GM19452 (cell line): ENCODE data around the gene DCC.

Source experiments
- ATAC-seq: cut with Tn5 transposase; IDR thresholded peaks from one replicate; pipeline ENCODE4 v1.9.1; 2021; ENCODE audit not compliant: unreplicated experiment

The DCC gene

GRCh38 chr18:52489396-52490306 is 149.7 kb downstream of the DCC start:
- no peak for ATAC-seq

- ATAC-seq = no peak
These were observed 156.4 kb downstream of the DCC start for GRCh38 chr18:52496426-52496825.

GRCh38 chr18:52499016-52499415 is 159.0 kb downstream of the DCC start:
- ATAC-seq = no peak

- ATAC-seq = no peak
These were observed 159.6 kb downstream of the DCC start for GRCh38 chr18:52499644-52500043.

- ATAC-seq = no peak
These were observed 164.6 kb downstream of the DCC start for GRCh38 chr18:52504589-52504988.

GRCh38 chr18:52510139-52510538 is 170.1 kb downstream of the DCC start:
- no peak for ATAC-seq

- no peak for ATAC-seq
These were observed 178.1 kb downstream of the DCC start for GRCh38 chr18:52518086-52518485.

- no peak for ATAC-seq
These were observed 179.0 kb downstream of the DCC start for GRCh38 chr18:52519021-52519420.

GRCh38 chr18:52523566-52523965 is 183.6 kb downstream of the DCC start:
- no peak for ATAC-seq

- no peak for ATAC-seq
These were observed 191.8 kb downstream of the DCC start for GRCh38 chr18:52531836-52532235.

- ATAC-seq = no peak
These were observed 196.0 kb downstream of the DCC start for GRCh38 chr18:52536039-52536438.

GRCh38 chr18:52537261-52537660 is 197.3 kb downstream of the DCC start:
- ATAC-seq = no peak

- ATAC-seq = no peak
These were observed 201.1 kb downstream of the DCC start for GRCh38 chr18:52541056-52541455.

GRCh38 chr18:52544086-52544485 is 204.1 kb downstream of the DCC start:
- no peak for ATAC-seq

- no peak for ATAC-seq
These were observed 206.8 kb downstream of the DCC start for GRCh38 chr18:52546686-52547346.

- no peak for ATAC-seq
These were observed 213.4 kb downstream of the DCC start for GRCh38 chr18:52553441-52553840.

GRCh38 chr18:52554180-52554579 is 214.2 kb downstream of the DCC start:
- ATAC-seq = no peak

GRCh38 chr18:52567360-52567759 is 227.4 kb downstream of the DCC start:
- no peak for ATAC-seq

GRCh38 chr18:52569492-52569891 is 229.5 kb downstream of the DCC start:
- no peak for ATAC-seq

GRCh38 chr18:52570975-52571374 is 231.0 kb downstream of the DCC start:
- no peak for ATAC-seq

- no peak for ATAC-seq
These were observed 232.3 kb downstream of the DCC start for GRCh38 chr18:52572036-52573000.
